T-cell (primary cell): Measurements from ENCODE around the gene MYO5C. TPM values are rescaled to one million over a fixed set of nuclear protein-coding genes. Genes with fewer than 3 reads are reported as not detected.

Experiments used
- total RNA-seq, 35 experiments: library from RNA in 6 of 35; stranded (reverse) in 6 of 35; fragments of 120-200 nt in 1 of 35; gene quantifications; one replicate each; pipeline versions ENCODE4 v1.2.1 to v1.2.4 and lab custom pipeline; 2013 to 2026

MYO5C gene
- total RNA-seq, 5 donors from 2014 or later (not counting 1 experiment from before 2014, with no cell fraction given): 0.33 to 0.73 (median 0.53) TPM

Other genes with a start within 250 kb of the MYO5C start
- under 1 TPM in 3 of 5 donors, not detected in 2; 0.20 to 0.44 (median 0.37) TPM for gene BCL2L10, start 183.0 kb downstream of the MYO5C start, total RNA-seq
- gene GNB5, start 104.4 kb downstream of the MYO5C start, total RNA-seq: 10 to 100 TPM; 39.7 to 74.4 (median 54.7) TPM
- gene MYO5A, start 233.1 kb upstream of the MYO5C start, total RNA-seq: 10 to 100 TPM; 25.2 to 46.6 (median 29.5) TPM